ENCODE data around the gene KCNH6. TPM values are rescaled to one million over a fixed set of nuclear protein-coding genes. Genes with fewer than 3 reads are reported as not detected.

KCNH6 gene
- total RNA-seq (2014; rRNA removed; shearing (Covaris generic); ENCODE audit: low replicate concordance): not detected in 2 replicates

DNA sequence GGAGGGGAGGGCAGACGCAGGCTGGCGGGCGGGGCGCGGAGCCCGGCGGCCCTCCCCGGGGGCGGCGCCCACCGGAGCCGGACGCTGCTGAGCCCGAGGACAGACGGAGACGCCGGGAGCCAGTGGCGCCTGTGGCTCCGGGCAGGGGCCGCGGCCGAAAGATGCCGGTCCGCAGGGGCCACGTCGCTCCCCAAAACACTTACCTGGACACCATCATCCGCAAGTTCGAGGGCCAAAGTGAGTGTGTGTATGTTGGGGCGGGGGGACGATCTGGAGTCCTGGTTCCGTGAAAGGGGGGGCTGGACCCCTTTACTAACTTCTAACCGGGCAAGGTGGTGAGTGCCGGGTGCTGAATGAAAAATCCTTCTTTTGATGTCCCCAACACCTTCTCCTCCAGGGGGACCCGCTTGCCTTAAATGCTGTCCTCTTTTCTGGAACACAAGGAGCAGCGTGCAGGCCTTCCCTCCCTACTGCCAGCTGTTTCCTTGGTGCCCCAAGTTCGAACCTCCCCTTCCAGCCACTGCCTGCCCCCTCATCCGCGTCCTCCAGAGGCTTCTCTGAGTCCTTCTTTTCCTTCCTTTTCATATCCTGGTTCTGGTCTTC lies at the start of gene KCNH6:
Gene KCNH6, plus strand, starts transcription at position 106 of the 603 bp plus-strand sequence. Its CDS starts 56 bp downstream, at position 162.
- Histone ChIP-seq H3K36me3 (no peaks in the 10 kb centered on the region), H3K9me3 (no peaks in the 10 kb centered on the region), H3K4me3 (no peak within 1 kb of the TSS), H3K27me3 (no peaks in the 10 kb centered on the region; the same call in 1 of the 2 replicates)
- no peak for DNase-seq

DNA sequence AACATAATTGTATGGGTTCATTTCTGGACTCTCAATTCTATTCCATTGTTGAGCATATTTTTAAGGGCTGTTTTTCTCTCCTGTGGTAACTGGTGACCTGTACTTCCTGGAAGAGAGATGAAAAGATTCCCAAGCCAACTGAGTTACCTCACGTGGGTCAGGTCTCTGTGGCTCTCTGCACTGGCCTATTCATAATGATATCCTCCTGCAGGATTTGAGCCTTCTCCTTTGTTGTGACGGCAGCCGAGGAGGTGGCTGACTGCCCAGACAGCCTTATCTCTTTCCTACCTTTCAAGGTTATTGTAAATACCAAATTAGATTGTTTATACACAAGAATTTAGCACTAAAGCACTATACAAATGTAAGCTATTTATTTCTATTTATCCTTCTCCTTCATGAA lies 49.0 kb upstream of the KCNH6 start:
- no peak for DNase-seq
- Histone ChIP-seq H3K9me3 (no peaks in the 10 kb centered on the region), H3K4me3 (no peak overlapping the region), H3K27me3 (peaks cover 14% of the 10 kb centered on the region; the same call in 1 of the 2 replicates), H3K36me3 (no peaks in the 10 kb centered on the region)

DNA sequence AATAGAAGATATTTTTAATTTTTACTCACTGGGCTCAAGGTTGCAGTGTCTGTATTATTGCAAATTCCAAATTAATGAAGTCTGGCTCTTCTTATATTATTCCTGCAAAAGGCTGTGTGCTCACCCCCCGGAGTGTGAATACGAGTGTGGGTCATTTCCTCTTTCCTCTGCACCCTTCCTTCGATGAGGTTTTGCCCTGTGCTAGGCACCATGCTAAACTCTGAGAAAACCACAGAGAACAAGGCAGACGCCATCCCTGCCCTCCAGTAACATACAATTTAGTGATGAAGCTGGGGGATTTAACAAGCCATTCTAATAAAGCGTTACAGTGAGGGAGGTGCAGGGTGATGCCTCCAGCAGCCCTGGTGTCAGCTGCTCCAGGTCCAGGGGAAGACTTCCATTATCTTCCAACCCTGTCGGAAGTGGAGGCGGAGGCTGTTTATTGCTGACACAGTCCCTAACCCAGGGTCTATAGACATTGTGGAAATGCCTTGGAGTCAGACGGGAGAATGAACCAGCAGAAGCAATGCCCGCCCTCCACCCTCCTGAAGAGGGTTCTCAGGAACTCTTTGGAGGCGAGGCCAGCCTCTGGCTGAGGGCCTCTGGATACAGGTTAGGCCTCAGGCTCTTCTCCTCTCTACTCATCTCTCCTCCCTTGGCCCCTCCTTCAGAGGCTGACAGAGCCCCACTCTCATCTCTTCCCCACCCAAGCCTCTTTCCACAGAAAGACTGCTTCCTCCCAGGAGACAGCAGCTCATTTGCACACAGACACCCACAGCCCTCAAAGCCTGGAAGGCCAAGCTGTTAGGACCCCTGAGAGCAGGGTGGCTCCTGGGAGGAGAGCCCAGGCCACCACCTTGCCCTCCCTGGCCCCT lies 48.3 kb upstream of the KCNH6 start:
- Histone ChIP-seq H3K36me3 (no peaks in the 10 kb centered on the region), H3K4me3 (no peak overlapping the region), H3K27me3 (peaks cover 14% of the 10 kb centered on the region; the same call in 1 of the 2 replicates), H3K9me3 (no peaks in the 10 kb centered on the region)
- no peak for DNase-seq

DNA sequence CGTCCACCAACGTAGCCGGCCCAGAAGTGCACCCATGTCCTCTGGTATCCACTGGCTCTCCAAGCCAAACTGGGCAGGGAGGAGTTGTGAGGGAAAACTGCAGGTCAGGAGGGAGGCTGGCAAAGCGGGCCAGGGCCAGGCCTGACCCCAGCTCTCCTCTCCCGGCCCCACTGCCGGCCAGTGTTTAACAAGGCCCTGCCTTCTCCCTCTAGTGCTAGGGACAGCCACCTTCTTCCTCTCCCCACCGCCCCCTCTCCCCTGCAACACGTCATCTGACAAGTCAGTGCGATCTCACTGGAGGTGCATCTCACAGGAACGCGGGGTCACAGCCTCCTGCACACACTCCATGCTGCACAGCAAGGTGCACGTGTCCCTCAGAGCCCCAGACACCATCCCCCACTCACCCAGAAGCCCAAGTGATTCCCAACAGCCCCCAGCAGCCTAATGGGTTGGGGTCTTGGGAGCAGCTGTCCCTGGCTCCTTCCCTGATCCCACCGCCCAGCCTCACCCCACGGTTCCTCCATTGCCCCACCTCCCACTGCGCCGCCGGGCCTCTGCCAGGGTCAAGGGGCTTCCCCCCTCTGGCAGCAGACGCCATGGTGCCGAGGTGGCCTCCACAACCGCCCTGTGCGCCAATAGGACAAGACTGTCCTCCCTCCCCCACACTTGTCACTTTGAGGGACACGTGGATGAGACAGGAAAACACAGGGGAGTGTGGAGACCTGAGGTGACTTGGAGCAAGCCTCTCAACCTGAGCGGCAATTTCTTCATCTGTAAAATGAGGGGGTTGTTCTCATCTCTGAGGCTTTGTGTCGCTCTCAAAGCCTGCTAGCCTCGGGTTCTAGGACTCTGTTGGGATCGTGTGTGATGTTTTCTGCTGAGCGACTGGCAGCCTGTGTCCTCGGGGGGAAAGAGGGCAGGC lies 47.4 kb upstream of the KCNH6 start:
- no peak for DNase-seq
- Histone ChIP-seq H3K9me3 (no peaks in the 10 kb centered on the region), H3K27me3 (peaks cover 14% of the 10 kb centered on the region; the same call in 1 of the 2 replicates), H3K36me3 (no peaks in the 10 kb centered on the region), H3K4me3 (no peak overlapping the region)

GRCh38 chr17:63476459-63476853 lies 46.7 kb upstream of the KCNH6 start:
- no peaks in the 10 kb centered on the region for H3K9me3 ChIP-seq
- no peaks in the 10 kb centered on the region for H3K36me3 ChIP-seq
- no peak for DNase-seq
- H3K27me3 ChIP-seq: peaks cover 11% of the 10 kb centered on the region; the same call in 1 of the 2 replicates
- H3K4me3 ChIP-seq: no peak overlapping the region; the same call in 1 of the 2 replicates

DNA sequence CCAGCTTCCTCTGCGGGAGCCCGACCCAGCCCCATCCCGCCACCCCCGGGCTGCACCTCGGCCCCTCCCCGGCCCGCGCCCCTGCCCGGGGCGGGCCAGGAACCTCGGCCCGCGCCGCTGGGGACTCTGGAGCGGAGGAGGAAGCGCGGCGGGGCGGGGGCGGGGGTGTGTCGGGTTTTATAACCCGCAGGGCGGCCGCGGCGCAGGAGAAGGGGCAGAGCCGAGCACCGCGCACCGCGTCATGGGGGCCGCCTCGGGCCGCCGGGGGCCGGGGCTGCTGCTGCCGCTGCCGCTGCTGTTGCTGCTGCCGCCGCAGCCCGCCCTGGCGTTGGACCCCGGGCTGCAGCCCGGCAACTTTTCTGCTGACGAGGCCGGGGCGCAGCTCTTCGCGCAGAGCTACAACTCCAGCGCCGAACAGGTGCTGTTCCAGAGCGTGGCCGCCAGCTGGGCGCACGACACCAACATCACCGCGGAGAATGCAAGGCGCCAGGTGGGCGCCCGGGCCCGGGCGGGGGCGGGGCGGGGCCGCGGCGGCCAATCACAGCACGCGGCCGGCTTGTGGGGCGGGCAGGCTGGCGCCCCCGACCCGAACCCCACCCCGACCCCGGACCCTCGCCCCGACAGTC lies 46.2 kb upstream of the KCNH6 start, which contains the start of gene ACE:
Gene ACE, plus strand, starts transcription at position 208 of the 626 bp plus-strand sequence. Its CDS starts 34 bp downstream, at position 242.
- Histone ChIP-seq H3K27me3 (peaks cover 6% of the 10 kb centered on the region; the same call in 1 of the 2 replicates), H3K36me3 (no peaks in the 10 kb centered on the region), H3K4me3 (peak within 1 kb of the TSS; percentile 34), H3K9me3 (no peaks in the 10 kb centered on the region)
- peak; percentile 41 for DNase-seq

DNA sequence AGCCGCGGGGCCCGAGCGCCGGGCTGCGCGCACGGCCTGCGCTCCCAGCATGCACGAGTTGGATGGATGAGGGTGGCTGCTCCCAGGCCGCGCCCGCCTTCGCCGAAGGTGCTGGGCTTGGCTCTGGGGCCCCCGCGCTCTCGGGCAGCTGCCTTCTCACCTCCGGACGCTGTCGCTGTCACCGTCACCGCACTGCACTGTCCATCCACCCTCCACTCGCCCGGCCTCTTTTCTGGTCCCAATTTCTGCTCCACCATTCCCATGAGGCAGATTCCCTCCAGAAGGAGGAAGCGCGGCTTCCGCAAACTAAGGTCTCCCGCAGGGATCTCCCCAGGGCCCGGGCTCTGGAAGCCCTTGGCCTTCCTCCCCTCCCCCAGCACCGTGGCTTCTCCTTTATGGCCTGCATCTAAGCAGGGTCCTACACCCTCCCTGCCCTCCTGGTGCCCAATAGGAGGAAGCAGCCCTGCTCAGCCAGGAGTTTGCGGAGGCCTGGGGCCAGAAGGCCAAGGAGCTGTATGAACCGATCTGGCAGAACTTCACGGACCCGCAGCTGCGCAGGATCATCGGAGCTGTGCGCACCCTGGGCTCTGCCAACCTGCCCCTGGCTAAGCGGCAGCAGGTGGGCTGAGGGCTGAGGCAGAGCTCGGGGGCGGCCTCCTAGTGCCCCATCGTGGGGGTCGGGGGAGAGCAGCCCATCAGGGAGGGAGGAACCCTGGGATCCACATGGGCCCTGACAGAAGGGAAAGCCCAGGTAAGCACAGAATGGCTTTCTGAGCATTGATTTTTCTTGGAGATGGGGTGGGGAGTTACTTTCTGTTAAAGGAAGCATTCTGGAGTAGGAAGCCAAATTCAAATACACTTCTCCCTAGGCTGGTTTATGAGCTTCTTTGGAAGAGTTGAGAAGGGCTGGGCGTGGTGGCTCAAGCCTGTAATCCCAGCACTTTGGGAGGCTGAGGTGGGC lies 45.4 kb upstream of the KCNH6 start:
- H3K4me3 ChIP-seq: no peak overlapping the region
- H3K27me3 ChIP-seq: peaks cover 5% of the 10 kb centered on the region; the same call in 1 of the 2 replicates
- H3K9me3 ChIP-seq: no peaks in the 10 kb centered on the region
- no peak for DNase-seq
- no peaks in the 10 kb centered on the region for H3K36me3 ChIP-seq

DNA sequence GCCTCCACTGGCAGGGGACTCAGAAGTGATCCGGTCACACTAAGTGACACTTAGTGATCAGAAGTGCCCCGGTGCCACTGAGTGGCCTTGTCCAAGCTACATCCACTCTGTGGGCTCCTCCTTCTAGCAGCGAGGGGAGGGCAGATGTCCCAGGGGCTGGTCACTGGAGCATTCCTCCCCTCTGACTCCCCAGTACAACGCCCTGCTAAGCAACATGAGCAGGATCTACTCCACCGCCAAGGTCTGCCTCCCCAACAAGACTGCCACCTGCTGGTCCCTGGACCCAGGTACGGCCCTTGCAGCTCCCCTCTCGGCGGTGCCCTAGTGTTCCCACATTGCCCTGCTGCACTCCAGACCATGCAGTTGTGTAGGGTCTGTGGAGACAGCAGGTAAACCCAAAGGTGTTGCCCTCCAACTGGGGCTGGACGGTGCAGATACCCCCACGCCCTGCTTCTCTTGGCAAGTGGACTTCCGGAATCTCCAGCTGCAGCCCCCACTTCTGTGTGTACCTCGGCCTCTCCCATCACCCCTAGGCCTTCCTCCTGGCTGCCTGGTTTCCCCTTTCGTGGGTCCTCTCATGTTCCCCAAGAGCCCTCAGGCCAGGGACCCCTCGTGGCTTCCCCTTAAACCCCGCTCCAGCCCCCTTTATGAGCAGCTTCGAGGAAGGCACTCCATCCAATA lies 44.2 kb upstream of the KCNH6 start:
- no peaks in the 10 kb centered on the region for H3K9me3 ChIP-seq
- DNase-seq: peak; percentile 89
- H3K27me3 ChIP-seq: peaks cover 5% of the 10 kb centered on the region; the same call in 1 of the 2 replicates
- no peaks in the 10 kb centered on the region for H3K36me3 ChIP-seq
- H3K4me3 ChIP-seq: no peak overlapping the region

GRCh38 chr17:63479495-63480184 lies 43.5 kb upstream of the KCNH6 start:
- Histone ChIP-seq H3K9me3 (no peaks in the 10 kb centered on the region), H3K36me3 (no peaks in the 10 kb centered on the region), H3K4me3 (no peak overlapping the region), H3K27me3 (peaks cover 5% of the 10 kb centered on the region; the same call in 1 of the 2 replicates)
- DNase-seq: no peak

GRCh38 chr17:63480192-63480784 lies 42.9 kb upstream of the KCNH6 start:
- peaks cover 5% of the 10 kb centered on the region; the same call in 1 of the 2 replicates for H3K27me3 ChIP-seq
- H3K4me3 ChIP-seq: no peak overlapping the region
- H3K36me3 ChIP-seq: no peaks in the 10 kb centered on the region
- H3K9me3 ChIP-seq: no peaks in the 10 kb centered on the region
- DNase-seq: no peak

GRCh38 chr17:63480826-63481487 lies 42.2 kb upstream of the KCNH6 start:
- H3K9me3 ChIP-seq: no peaks in the 10 kb centered on the region
- peaks cover 5% of the 10 kb centered on the region; the same call in 1 of the 2 replicates for H3K27me3 ChIP-seq
- no peaks in the 10 kb centered on the region for H3K36me3 ChIP-seq
- H3K4me3 ChIP-seq: no peak overlapping the region
- DNase-seq: no peak

GRCh38 chr17:63481488-63481870 lies 41.7 kb upstream of the KCNH6 start:
- Histone ChIP-seq H3K27me3 (peaks cover 5% of the 10 kb centered on the region; the same call in 1 of the 2 replicates), H3K4me3 (no peak overlapping the region), H3K9me3 (no peaks in the 10 kb centered on the region), H3K36me3 (no peaks in the 10 kb centered on the region)
- DNase-seq: no peak

DNA sequence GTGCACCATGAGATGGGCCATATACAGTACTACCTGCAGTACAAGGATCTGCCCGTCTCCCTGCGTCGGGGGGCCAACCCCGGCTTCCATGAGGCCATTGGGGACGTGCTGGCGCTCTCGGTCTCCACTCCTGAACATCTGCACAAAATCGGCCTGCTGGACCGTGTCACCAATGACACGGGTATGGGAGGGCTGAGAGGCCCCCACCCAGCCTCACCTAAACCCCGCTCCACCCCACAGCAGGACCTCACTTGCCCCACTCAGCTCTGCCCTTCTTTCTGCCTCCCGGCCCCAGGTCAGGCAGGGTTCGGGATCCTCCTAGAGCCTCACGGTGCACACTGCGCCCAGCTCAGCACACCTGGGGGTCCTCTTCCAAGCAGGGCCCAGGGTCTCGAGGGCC lies 40.6 kb upstream of the KCNH6 start:
- Histone ChIP-seq H3K36me3 (no peaks in the 10 kb centered on the region), H3K9me3 (no peaks in the 10 kb centered on the region), H3K27me3 (peaks cover 3% of the 10 kb centered on the region; the same call in 1 of the 2 replicates), H3K4me3 (no peak overlapping the region)
- DNase-seq: no peak

All from MG63 (cell line).